ENCODE measurements around the gene ZNRF4.

- TF ChIP-seq, protein P1, sequence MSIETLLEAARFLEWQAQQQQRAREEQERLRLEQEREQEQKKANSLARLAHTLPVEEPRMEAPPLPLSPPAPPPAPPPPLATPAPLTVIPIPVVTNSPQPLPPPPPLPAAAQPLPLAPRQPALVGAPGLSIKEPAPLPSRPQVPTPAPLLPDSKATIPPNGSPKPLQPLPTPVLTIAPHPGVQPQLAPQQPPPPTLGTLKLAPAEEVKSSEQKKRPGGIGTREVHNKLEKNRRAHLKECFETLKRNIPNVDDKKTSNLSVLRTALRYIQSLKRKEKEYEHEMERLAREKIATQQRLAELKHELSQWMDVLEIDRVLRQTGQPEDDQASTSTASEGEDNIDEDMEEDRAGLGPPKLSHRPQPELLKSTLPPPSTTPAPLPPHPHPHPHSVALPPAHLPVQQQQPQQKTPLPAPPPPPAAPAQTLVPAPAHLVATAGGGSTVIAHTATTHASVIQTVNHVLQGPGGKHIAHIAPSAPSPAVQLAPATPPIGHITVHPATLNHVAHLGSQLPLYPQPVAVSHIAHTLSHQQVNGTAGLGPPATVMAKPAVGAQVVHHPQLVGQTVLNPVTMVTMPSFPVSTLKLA (conservative IDR thresholded peaks at IDR 0.05) = no peak
- TF ChIP-seq, protein P2, sequence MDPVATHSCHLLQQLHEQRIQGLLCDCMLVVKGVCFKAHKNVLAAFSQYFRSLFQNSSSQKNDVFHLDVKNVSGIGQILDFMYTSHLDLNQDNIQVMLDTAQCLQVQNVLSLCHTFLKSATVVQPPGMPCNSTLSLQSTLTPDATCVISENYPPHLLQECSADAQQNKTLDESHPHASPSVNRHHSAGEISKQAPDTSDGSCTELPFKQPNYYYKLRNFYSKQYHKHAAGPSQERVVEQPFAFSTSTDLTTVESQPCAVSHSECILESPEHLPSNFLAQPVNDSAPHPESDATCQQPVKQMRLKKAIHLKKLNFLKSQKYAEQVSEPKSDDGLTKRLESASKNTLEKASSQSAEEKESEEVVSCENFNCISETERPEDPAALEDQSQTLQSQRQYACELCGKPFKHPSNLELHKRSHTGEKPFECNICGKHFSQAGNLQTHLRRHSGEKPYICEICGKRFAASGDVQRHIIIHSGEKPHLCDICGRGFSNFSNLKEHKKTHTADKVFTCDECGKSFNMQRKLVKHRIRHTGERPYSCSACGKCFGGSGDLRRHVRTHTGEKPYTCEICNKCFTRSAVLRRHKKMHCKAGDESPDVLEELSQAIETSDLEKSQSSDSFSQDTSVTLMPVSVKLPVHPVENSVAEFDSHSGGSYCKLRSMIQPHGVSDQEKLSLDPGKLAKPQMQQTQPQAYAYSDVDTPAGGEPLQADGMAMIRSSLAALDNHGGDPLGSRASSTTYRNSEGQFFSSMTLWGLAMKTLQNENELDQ (CRISPR knock-in tag; IDR thresholded peaks at IDR 0.05; ENCODE audit: borderline replicate concordance) = no peak
- no peak for TF ChIP-seq SIN3B (IDR thresholded peaks at IDR 0.05; ENCODE audit: low read depth)
- TF ChIP-seq TBP (optimal IDR thresholded peaks at IDR 0.05; ENCODE audit: low read depth, low read length) = no peak
- no peak for TF ChIP-seq EZH2 (IDR thresholded peaks at IDR 0.05; ENCODE audit: borderline replicate concordance, low read depth, low read length)
- TF ChIP-seq MEF2D (tag; conservative IDR thresholded peaks at IDR 0.05; ENCODE audit: low read depth) = no peak
- no peak for TF ChIP-seq TAF1 (IDR thresholded peaks at IDR 0.05; ENCODE audit: control insufficient read depth, extremely low read depth, insufficient read depth, low read length, severe bottlenecking)
Measured at GRCh38 chr19:5487222-5487621, 32.0 kb downstream of the ZNRF4 start.
